K562 (cell line): ENCODE measurements around the gene UBAP2. TPM values are rescaled to one million over a fixed set of nuclear protein-coding genes. Genes with fewer than 3 reads are reported as not detected.
A peak's percentile ranks its signal among the peaks of the same experiment; 100 is the strongest.

Experiments used
- ATAC-seq: fragments of 200-7000 bp; cut with Tn5 transposase; 3 replicates; pipeline ENCODE4 v1.9.1; 2020; ENCODE audit warnings: moderate library complexity
- BruUV-seq: library from RNA; stranded (reverse); fragments of 400-500 nt; replicated peaks from 2 replicates; lab custom pipeline; 2021; lab: Mats Ljungman, UMichigan
- CTCF ChIA-PET: fragments of 300-600 bp; formaldehyde crosslinking; extraction: SDS; loops from one replicate; lab custom pipeline; 2021; ENCODE audit warnings: low intra/inter-chr PET ratio; lab: Yijun Ruan, JAX
- POLR2A ChIA-PET: fragments of 300-600, 350-650 bp; sonication (Branson Sonifier 250); formaldehyde crosslinking; extraction: SDS; loops from one replicate; lab custom pipeline; 2021; ENCODE audit warnings: antibody characterized with exemption, inconsistent platforms; lab: Yijun Ruan, JAX
- DNase-seq, 4 experiments: peaks; one replicate each; pipeline versions ENCODE4 v3.0.0 to v3.0.0-alpha.2; 2011 to 2018; ENCODE audit warnings: low spot score in 3 of 4, mixed read lengths in 3 of 4; ENCODE audit errors: extremely low read depth in 1 of 4
- FAIRE-seq: peaks from 2 replicates; lab custom pipeline; 2011; peaks lifted over from hg19 to GRCh38; lab: Jason Lieb, UNC
- H2AFZ ChIP-seq: 2 replicates; pipeline ENCODE4 v1.6.0; 2011; ENCODE audit warnings: low read depth, low read length, control low read depth, inconsistent platforms
- H3K27ac ChIP-seq: fragments of 200-600 bp; 3 replicates; pipeline ENCODE4 v1.8.0; 2011; ENCODE audit warnings: low read depth, mild to moderate bottlenecking, control low read depth, inconsistent platforms, low read length, moderate library complexity, mixed read lengths; ENCODE audit errors: extremely low read depth
- H3K27me3 ChIP-seq, 2 experiments: fragments of 300-600 bp in 1 of 2; 2 replicates in 1 of 2; 3 replicates in 1 of 2; pipeline versions ENCODE4 v1.6.0 to v1.8.0; 2011; ENCODE audit warnings: inconsistent platforms in 2 of 2, low read length in 2 of 2, mild to moderate bottlenecking in 1 of 2, mixed read lengths in 1 of 2, moderate library complexity in 1 of 2; ENCODE audit not compliant: control insufficient read depth in 2 of 2, insufficient read depth in 2 of 2
- H3K36me3 ChIP-seq: fragments of 300-600 bp; 3 replicates; pipeline ENCODE4 v1.8.0; 2011; ENCODE audit warnings: mild to moderate bottlenecking, low read length, inconsistent platforms; ENCODE audit not compliant: control insufficient read depth, insufficient read depth
- H3K4me1 ChIP-seq, 2 experiments: fragments of 200-600 bp in 1 of 2; replicated peaks in 1 of 2; 2 replicates in 1 of 2; 3 replicates in 1 of 2; pipeline versions ENCODE4 v1.5.1 to v1.8.0; 2011; ENCODE audit warnings: inconsistent platforms in 2 of 2, low read length in 2 of 2, mild to moderate bottlenecking in 1 of 2, mixed read lengths in 1 of 2, moderate library complexity in 1 of 2; ENCODE audit not compliant: control insufficient read depth in 2 of 2, insufficient read depth in 2 of 2
- H3K4me2 ChIP-seq: 2 replicates; pipeline ENCODE4 v1.6.1; 2011; ENCODE audit warnings: low read length, control low read depth, inconsistent platforms, mixed read lengths; ENCODE audit not compliant: insufficient read depth
- H3K4me3 ChIP-seq: fragments of 200-600 bp; sonication (generic), shearing (Covaris generic); 2 replicates; pipeline ENCODE4 v1.5.1; 2016; ENCODE audit warnings: control low read depth, inconsistent platforms
- H3K79me2 ChIP-seq: fragments of 200-600 bp; 3 replicates; pipeline ENCODE4 v1.8.0; 2011; ENCODE audit warnings: low read length, inconsistent platforms; ENCODE audit not compliant: control insufficient read depth, insufficient read depth
- H3K9ac ChIP-seq, 2 experiments: 2 replicates each; pipeline versions ENCODE4 v1.6.0 to v1.6.1; 2011; ENCODE audit warnings: low read depth in 2 of 2, low read length in 2 of 2, control low read depth in 1 of 2, inconsistent platforms in 1 of 2, mild to moderate bottlenecking in 1 of 2, mixed read lengths in 1 of 2; ENCODE audit not compliant: insufficient read depth in 1 of 2
- H3K9me1 ChIP-seq: one replicate; pipeline ENCODE4 v1.6.0; 2011; ENCODE audit warnings: inconsistent platforms, mild to moderate bottlenecking, low read length, moderate library complexity; ENCODE audit not compliant: control insufficient read depth, insufficient read depth
- H3K9me3 ChIP-seq: replicated peaks from 2 replicates; pipeline ENCODE4 v1.5.1; 2011; ENCODE audit warnings: low read depth, low read length, inconsistent platforms; ENCODE audit not compliant: control insufficient read depth, insufficient read depth
- H4K20me1 ChIP-seq: replicated peaks from 2 replicates; pipeline ENCODE4 v1.6.1; 2011; ENCODE audit warnings: low read length, inconsistent platforms, mixed read lengths; ENCODE audit not compliant: control insufficient read depth, insufficient read depth
- CHD1 ChIP-seq: fragments of 200-600 bp; sonication (generic); IDR thresholded peaks from one replicate; pipeline ENCODE4 v1.6.1; 2012; ENCODE audit warnings: mild to moderate bottlenecking, moderate library complexity, low read length, inconsistent platforms
- ELF4 ChIP-seq: fragments of 450-650 bp; formaldehyde crosslinking; IDR thresholded peaks from 2 replicates; pipeline ENCODE4 v1.4.0; 2022; ENCODE audit warnings: missing genetic modification characterization
- POLR2G ChIP-seq: fragments of 200-400 bp; formaldehyde crosslinking; IDR thresholded peaks from 2 replicates; pipeline ENCODE4 v1.6.1; 2017; ENCODE audit warnings: low read depth, mild to moderate bottlenecking, antibody characterized with exemption, low read length, moderate library complexity
- POU5F1 ChIP-seq: fragments of 150-350 bp; IDR thresholded peaks from 2 replicates; pipeline ENCODE4 v1.6.1; 2014; ENCODE audit warnings: borderline replicate concordance, low read length, low read depth, mild to moderate bottlenecking; ENCODE audit not compliant: partially characterized antibody
- TAF15 ChIP-seq: fragments of 200-400 bp; formaldehyde crosslinking; IDR thresholded peaks from 2 replicates; pipeline ENCODE4 v1.6.1; 2017; ENCODE audit warnings: mild to moderate bottlenecking, low read depth, low read length, moderate library complexity
- WGBS: fragments of 100-300 bp; shearing (Covaris generic); methylation state at CpG from one replicate; pipeline ENCODE4 v1.1.6; 2016; ENCODE audit warnings: low coverage, mixed read lengths; ENCODE audit not compliant: insufficient coverage; ENCODE audit errors: missing lambda C conversion rate; 5-methylcytosine and 5-hydroxymethylcytosine counted together
- in situ Hi-C: fragments of 300-500 bp; cut with MboI; formaldehyde crosslinking; loops from 4 replicates; pipeline ENCODE4 v1.15.0; 2018; ENCODE audit warnings: inconsistent platforms, mixed read lengths
- intact Hi-C: fragments of 100-400 bp; cut with micrococcal nuclease; formaldehyde crosslinking; loops from 2 replicates; pipeline ENCODE4 v1.14.2; 2022
- polyA plus RNA-seq, 8 experiments: library from polyadenylated mRNA; depleted of rRNA in 4 of 8; stranded (reverse) in 5 of 8; unstranded in 3 of 8; fragments of >200 nt; fragmentation: Nextera tagmentation in 2 of 8; fragmentation: Illumina TruSeq in 1 of 8; extraction: Ambion mirVana in 2 of 8; extraction: Trizol in 1 of 8; gene quantifications; 2 replicates each; pipeline versions ENCODE4 v1.2.1 to v1.2.3, GENCODE V29; 2011 to 2014; ENCODE audit warnings: inconsistent platforms in 1 of 8, missing spikeins in 1 of 8
- total RNA-seq, 7 experiments: library from RNA; depleted of rRNA in 6 of 7; stranded (reverse); fragments of >200 nt in 6 of 7; fragmentation: Illumina TruSeq in 2 of 7; extraction: Trizol in 2 of 7; gene quantifications; 2 replicates each; pipeline versions ENCODE4 v1.2.1 to v1.2.3, GENCODE V29; 2011 to 2021; ENCODE audit warnings: low replicate concordance in 1 of 7

Gene UBAP2
- total and polyA plus RNA-seq, 9 of the 15 experiments (the other 6 are each of a cell fraction or from before 2014, with no cell fraction given), result 8.7 to 47.9 (median 18.7) TPM

DNA sequence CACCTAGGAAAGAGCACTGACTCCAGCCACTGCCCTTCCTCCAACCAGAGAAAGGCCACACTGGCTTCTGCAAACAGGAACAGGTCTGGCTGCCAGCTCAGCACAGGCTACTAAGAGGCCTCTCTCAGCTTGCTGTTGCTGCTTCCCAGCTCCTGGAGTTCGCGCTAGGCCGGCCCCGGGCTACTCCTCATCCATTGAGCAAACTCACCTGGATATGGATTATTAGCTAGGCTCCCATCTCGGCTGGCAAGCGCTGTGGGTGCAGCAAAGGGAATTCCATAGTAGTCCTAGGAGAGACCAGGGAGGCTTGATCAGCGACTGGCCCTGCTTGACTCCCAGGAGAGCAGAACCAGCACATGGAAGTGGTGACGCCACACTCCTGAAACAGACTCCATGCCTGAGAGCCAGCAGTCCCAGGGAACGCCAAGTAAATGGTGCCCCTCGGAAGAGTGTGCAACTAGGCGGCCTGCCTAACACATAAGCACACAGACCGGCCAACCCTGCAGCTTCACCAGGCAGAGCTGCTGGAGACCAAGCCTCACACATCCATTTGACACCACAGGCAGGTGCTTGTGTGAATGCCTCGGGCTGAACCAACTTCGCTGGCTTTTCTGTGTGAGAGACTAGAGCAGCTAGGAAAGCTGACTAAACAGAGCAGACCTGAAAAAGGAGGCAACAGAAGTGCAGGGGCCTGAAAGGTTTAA, 124.5 kb downstream of the UBAP2 start:
- Histone ChIP-seq H2AFZ (no peak overlapping the region), H3K9ac (no peak overlapping the region), H3K9me3 (no peaks in the 10 kb centered on the region), H3K4me1 (no peaks in the 10 kb centered on the region), H4K20me1 (no peaks in the 10 kb centered on the region), H3K27me3 (no peaks in the 10 kb centered on the region), H3K27ac (no peak overlapping the region), H3K4me2 (no peak overlapping the region), H3K4me3 (no peak overlapping the region), H3K79me2 (no peaks in the 10 kb centered on the region), H3K36me3 (peaks cover 100% of the 10 kb centered on the region), H3K9me1 (no peaks in the 10 kb centered on the region)
- CTCF ChIA-PET, result no interaction called here
- POLR2A ChIA-PET, result interaction anchor here (0.7 to 1.5 kb wide), 7 partner anchors 10 to 113 kb away, joined by 3 to 5 read pairs (median 3); no protein-coding TSS in a partner anchor
- in situ Hi-C loops (no loop called here), intact Hi-C loops (loop anchor here (10.0 kb wide), 2 partner anchors 151 to 189 kb away; no protein-coding TSS in a partner anchor)
- TF ChIP-seq CHD1 (no peak), POU5F1 (no peak), TAF15 (no peak), ELF4 (CRISPR knock-in tag) (no peak), POLR2G (0 out of 2 replicates have a peak, but pooled peaks have one; percentile 15)
- BruUV-seq, result no TSS peak
- no peak for DNase-seq
- 98% methylated on average over 10 of the region's 14 CpGs for WGBS
- ATAC-seq, result no peak
- no peak for FAIRE-seq
